Parathyroid adenoma (tissue), 2 donors: ENCODE measurements around the gene CFTR.
A peak's percentile ranks its signal among the peaks of the same experiment; 100 is the strongest.

Source experiments
- H2AFZ ChIP-seq: fragments of 300-600 bp; sonication (generic); one replicate; pipeline ENCODE4 v1.7.0; 2017; ENCODE audit warnings: antibody characterized with exemption, mild to moderate bottlenecking
- H3K27ac ChIP-seq: fragments of 300-600 bp; sonication (generic); one replicate; pipeline ENCODE4 v1.7.0; 2017
- H3K27me3 ChIP-seq: fragments of 300-600 bp; sonication (generic); one replicate; pipeline ENCODE4 v1.7.0; 2017; ENCODE audit warnings: low read length; ENCODE audit not compliant: control insufficient read depth, insufficient read depth
- H3K36me3 ChIP-seq: fragments of 300-600 bp; sonication (generic); one replicate; pipeline ENCODE4 v1.7.0; 2017; ENCODE audit warnings: low read length; ENCODE audit not compliant: control insufficient read depth, insufficient read depth
- H3K4me1 ChIP-seq: fragments of 300-600 bp; sonication (generic); one replicate; pipeline ENCODE4 v1.7.0; 2017; ENCODE audit warnings: control low read depth
- H3K4me2 ChIP-seq: fragments of 300-600 bp; sonication (generic); one replicate; pipeline ENCODE4 v1.7.0; 2017; ENCODE audit warnings: low read length
- H3K4me3 ChIP-seq: fragments of 300-600 bp; sonication (generic); one replicate; pipeline ENCODE4 v1.7.0; 2017; ENCODE audit warnings: low read depth, low read length
- H3K79me2 ChIP-seq: fragments of 300-600 bp; sonication (generic); one replicate; pipeline ENCODE4 v1.7.0; 2017; ENCODE audit warnings: control low read depth
- H3K9ac ChIP-seq: fragments of 300-600 bp; sonication (generic); one replicate; pipeline ENCODE4 v1.7.0; 2017; ENCODE audit warnings: mild to moderate bottlenecking
- H3K9me3 ChIP-seq: fragments of 300-600 bp; sonication (generic); one replicate; pipeline ENCODE4 v1.7.0; 2017; ENCODE audit warnings: low read length; ENCODE audit not compliant: control insufficient read depth
- TF ChIP-seq, protein P1 (sequence below): fragments of 300-600 bp; sonication (generic); IDR thresholded peaks from one replicate; pipeline ENCODE4 v1.7.0; 2017; ENCODE audit warnings: antibody characterized with exemption, mild to moderate bottlenecking
- donor health status: primary hyperparathyroidism.

The CFTR gene

GRCh38 chr7:117479225-117480054 lies at the start of gene CFTR:
Gene CFTR, plus strand, starts transcription at chr7:117480025. Its CDS starts 70 bp downstream, at chr7:117480095.
- H3K9ac ChIP-seq = no peak within 1 kb of the TSS
- H3K36me3 ChIP-seq = no peaks in the 10 kb centered on the region
- H3K9me3 ChIP-seq = no peaks in the 10 kb centered on the region
- H3K4me2 ChIP-seq = peak within 1 kb of the TSS; percentile 70
- no peaks in the 10 kb centered on the region for H3K27me3 ChIP-seq
- TF ChIP-seq, protein P1, sequence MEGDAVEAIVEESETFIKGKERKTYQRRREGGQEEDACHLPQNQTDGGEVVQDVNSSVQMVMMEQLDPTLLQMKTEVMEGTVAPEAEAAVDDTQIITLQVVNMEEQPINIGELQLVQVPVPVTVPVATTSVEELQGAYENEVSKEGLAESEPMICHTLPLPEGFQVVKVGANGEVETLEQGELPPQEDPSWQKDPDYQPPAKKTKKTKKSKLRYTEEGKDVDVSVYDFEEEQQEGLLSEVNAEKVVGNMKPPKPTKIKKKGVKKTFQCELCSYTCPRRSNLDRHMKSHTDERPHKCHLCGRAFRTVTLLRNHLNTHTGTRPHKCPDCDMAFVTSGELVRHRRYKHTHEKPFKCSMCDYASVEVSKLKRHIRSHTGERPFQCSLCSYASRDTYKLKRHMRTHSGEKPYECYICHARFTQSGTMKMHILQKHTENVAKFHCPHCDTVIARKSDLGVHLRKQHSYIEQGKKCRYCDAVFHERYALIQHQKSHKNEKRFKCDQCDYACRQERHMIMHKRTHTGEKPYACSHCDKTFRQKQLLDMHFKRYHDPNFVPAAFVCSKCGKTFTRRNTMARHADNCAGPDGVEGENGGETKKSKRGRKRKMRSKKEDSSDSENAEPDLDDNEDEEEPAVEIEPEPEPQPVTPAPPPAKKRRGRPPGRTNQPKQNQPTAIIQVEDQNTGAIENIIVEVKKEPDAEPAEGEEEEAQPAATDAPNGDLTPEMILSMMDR = no peak
- peak within 1 kb of the TSS; percentile 52 for H3K4me3 ChIP-seq
- no peaks in the 10 kb centered on the region for H3K4me1 ChIP-seq
- no peaks in the 10 kb centered on the region for H3K79me2 ChIP-seq
- no peak within 1 kb of the TSS for H3K27ac ChIP-seq
- H2AFZ ChIP-seq = peak within 1 kb of the TSS; percentile 79

GRCh38 chr7:117435475-117436043 lies 44.3 kb upstream of the CFTR start:
- Histone ChIP-seq H3K9ac (no peak overlapping the region), H3K36me3 (no peaks in the 10 kb centered on the region), H3K27ac (no peak overlapping the region), H3K27me3 (no peaks in the 10 kb centered on the region), H3K9me3 (no peaks in the 10 kb centered on the region), H3K4me2 (no peak overlapping the region), H2AFZ (no peak overlapping the region), H3K4me3 (no peak overlapping the region), H3K4me1 (no peaks in the 10 kb centered on the region), H3K79me2 (no peaks in the 10 kb centered on the region)
- TF ChIP-seq, protein P1 = no peak

- no peaks in the 10 kb centered on the region for H3K9me3 ChIP-seq
- no peak overlapping the region for H3K9ac ChIP-seq
- no peak overlapping the region for H3K4me2 ChIP-seq
- no peaks in the 10 kb centered on the region for H3K36me3 ChIP-seq
- no peak overlapping the region for H3K27ac ChIP-seq
- H3K27me3 ChIP-seq = no peaks in the 10 kb centered on the region
- no peaks in the 10 kb centered on the region for H3K79me2 ChIP-seq
- H3K4me3 ChIP-seq = no peak overlapping the region
- H3K4me1 ChIP-seq = no peaks in the 10 kb centered on the region
- TF ChIP-seq, protein P1 = no peak
- no peak overlapping the region for H2AFZ ChIP-seq
Observed at GRCh38 chr7:117444646-117445045, 35.2 kb upstream of the CFTR start.

DNA sequence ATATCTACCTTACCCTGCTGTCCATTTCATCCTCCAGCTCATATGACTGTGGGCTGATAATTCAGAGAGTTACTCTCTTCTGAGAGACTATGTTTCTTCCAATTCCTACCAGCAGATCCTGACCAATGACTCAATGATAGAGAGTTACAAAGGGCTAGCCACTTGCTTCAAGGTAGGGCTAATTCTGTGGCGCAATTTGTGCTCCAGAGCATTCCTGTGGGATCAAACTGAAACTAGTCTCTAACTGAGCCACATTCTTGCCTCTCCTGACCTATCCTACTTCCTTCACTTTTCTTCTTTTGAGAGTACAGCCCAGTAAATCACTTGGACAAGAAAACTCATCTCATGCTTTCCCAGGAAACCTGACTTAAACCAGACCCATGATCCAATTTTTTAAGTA lies 34.6 kb upstream of the CFTR start:
- H2AFZ ChIP-seq = no peak overlapping the region
- no peaks in the 10 kb centered on the region for H3K9me3 ChIP-seq
- H3K36me3 ChIP-seq = no peaks in the 10 kb centered on the region
- H3K27ac ChIP-seq = no peak overlapping the region
- no peak overlapping the region for H3K4me2 ChIP-seq
- no peaks in the 10 kb centered on the region for H3K79me2 ChIP-seq
- no peak overlapping the region for H3K9ac ChIP-seq
- H3K27me3 ChIP-seq = no peaks in the 10 kb centered on the region
- H3K4me3 ChIP-seq = no peak overlapping the region
- no peaks in the 10 kb centered on the region for H3K4me1 ChIP-seq
- TF ChIP-seq, protein P1 = no peak
